GM21717 (cell line): ENCODE measurements around the gene PROZ.
"Not testable (repeated sequence)": the region's sequence is repeated elsewhere in the genome, so short reads cannot be mapped to it uniquely, and the experiment has no call there.

Experiments used
- ATAC-seq: cut with Tn5 transposase; IDR thresholded peaks from one replicate; pipeline ENCODE4 v1.9.1; 2021; ENCODE audit warnings: mild to moderate bottlenecking, moderate library complexity; ENCODE audit not compliant: unreplicated experiment

PROZ gene

GRCh38 chr13:113157929-113158747 lies at the start of gene PROZ:
PROZ (plus strand) TSS chr13:113158648; CDS start chr13:113158661, 13 bp downstream.
- ATAC-seq, result no peak

- no peak for ATAC-seq
Observed at GRCh38 chr13:113109151-113110047, 49.0 kb upstream of the PROZ start.

GRCh38 chr13:113110048-113110851 lies 48.2 kb upstream of the PROZ start:
- ATAC-seq, result no peak

- no peak for ATAC-seq
Observed at GRCh38 chr13:113110852-113111315, 47.6 kb upstream of the PROZ start.

- ATAC-seq, result not testable (repeated sequence)
Observed at GRCh38 chr13:113111821-113112220, 46.6 kb upstream of the PROZ start.

GRCh38 chr13:113112475-113112874 lies 46.0 kb upstream of the PROZ start:
- not testable (repeated sequence) for ATAC-seq

GRCh38 chr13:113112893-113113845 lies 45.3 kb upstream of the PROZ start:
- ATAC-seq, result no peak

- no peak for ATAC-seq
Observed at GRCh38 chr13:113113846-113114271, 44.6 kb upstream of the PROZ start.

- no peak for ATAC-seq
Observed at GRCh38 chr13:113114511-113115362, 43.7 kb upstream of the PROZ start.

GRCh38 chr13:113115363-113116205 lies 42.9 kb upstream of the PROZ start:
- ATAC-seq, result no peak

- no peak for ATAC-seq
Observed at GRCh38 chr13:113116206-113116800, 42.1 kb upstream of the PROZ start.

- no peak for ATAC-seq
Observed at GRCh38 chr13:113116871-113117271, 41.6 kb upstream of the PROZ start.

GRCh38 chr13:113117335-113117872 lies 41.0 kb upstream of the PROZ start:
- no peak for ATAC-seq

GRCh38 chr13:113117911-113118260 lies 40.6 kb upstream of the PROZ start:
- no peak for ATAC-seq

GRCh38 chr13:113118261-113119021 lies 40.0 kb upstream of the PROZ start:
- no peak for ATAC-seq

- ATAC-seq, result no peak
Observed at GRCh38 chr13:113119166-113119821, 39.2 kb upstream of the PROZ start.
